ENCODE measurements around the gene NLRC3. TPM values are rescaled to one million over a fixed set of nuclear protein-coding genes. Genes with fewer than 3 reads are reported as not detected.

Gene NLRC3
- total RNA-seq, 1 donor from 2014 or later: not detected

DNA sequence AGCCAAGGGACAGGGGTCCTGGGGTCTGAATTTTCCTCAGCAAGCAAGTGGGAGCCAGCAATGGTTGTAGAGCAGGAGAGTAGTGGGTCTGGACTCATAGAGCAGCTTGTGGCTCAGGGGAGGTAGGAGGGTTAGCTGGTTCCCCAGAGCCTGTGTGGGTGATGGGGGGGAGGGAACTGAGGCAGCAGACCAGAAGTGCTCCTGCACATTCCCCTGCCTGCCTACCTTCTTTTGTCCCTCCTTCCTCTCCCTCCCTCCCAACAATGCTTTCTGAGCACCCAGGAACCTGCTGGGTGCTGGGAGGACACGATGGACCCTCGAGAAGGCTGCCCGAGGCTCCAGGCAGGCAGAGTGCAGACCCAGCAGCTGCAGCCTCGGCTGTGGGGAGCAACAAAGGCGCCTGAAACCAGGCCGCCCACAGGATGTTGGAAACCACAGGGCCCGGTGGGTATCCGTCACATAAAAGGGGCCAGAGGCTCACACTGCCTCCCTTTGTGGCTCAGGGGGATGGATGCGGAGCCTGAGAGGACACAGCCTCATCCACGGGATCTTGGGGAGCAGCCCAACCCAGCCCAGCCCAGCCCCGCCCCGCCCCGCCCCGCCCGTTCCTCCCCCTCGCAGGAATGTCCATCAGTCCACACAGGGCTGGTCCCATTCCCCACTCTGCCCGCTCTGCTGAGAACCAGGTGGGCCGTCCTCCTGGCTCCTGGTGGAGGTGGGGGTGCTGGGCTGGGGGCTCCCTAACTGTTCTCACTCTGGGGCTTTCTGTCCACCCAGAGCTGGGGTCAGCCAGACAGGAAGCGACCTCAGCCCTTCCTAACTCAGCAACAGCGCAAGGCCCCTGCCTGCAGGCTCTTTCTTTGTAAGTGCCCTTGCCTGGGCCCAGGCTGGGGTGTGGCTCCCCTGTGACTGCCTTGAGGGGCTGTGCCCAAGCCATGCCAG, 1.7 kb upstream of the NLRC3 start:
- Mint-ChIP-seq H3K27ac (ENCODE audit: unreplicated experiment) (no peak overlapping the region), H3K9me3 (ENCODE audit: unreplicated experiment) (no peaks in the 10 kb centered on the region), H3K4me3 (ENCODE audit: unreplicated experiment) (no peak overlapping the region), H3K36me3 (ENCODE audit: unreplicated experiment) (peaks cover 2% of the 10 kb centered on the region), H3K4me1 (ENCODE audit: unreplicated experiment) (peaks cover 6% of the 10 kb centered on the region), H3K27me3 (ENCODE audit: unreplicated experiment) (no peaks in the 10 kb centered on the region)
- TF ChIP-seq, protein P1, sequence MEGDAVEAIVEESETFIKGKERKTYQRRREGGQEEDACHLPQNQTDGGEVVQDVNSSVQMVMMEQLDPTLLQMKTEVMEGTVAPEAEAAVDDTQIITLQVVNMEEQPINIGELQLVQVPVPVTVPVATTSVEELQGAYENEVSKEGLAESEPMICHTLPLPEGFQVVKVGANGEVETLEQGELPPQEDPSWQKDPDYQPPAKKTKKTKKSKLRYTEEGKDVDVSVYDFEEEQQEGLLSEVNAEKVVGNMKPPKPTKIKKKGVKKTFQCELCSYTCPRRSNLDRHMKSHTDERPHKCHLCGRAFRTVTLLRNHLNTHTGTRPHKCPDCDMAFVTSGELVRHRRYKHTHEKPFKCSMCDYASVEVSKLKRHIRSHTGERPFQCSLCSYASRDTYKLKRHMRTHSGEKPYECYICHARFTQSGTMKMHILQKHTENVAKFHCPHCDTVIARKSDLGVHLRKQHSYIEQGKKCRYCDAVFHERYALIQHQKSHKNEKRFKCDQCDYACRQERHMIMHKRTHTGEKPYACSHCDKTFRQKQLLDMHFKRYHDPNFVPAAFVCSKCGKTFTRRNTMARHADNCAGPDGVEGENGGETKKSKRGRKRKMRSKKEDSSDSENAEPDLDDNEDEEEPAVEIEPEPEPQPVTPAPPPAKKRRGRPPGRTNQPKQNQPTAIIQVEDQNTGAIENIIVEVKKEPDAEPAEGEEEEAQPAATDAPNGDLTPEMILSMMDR (IDR thresholded peaks at IDR 0.05): no peak
- no peak for DNase-seq (ENCODE audit: extremely low spot score, unreplicated experiment)

DNA sequence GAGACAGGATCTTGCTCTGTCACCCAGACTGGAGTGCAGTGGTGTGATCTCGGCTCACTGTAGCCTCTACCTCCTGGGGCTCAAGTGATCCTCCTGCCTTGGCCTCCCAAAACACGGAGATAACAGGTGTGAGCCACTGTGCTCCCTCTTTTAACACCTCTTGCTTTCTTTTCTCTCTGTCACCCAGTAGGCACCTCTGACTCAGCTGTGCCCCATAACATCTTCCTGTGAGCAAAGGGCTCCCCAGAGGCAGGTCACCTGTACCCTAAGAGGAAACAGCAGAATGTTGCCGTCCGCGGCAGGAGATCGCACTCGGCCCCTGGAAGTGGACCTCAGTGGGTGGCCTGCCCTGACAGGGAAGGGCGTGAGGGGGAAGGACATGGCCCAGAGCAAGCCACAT, 918 bp upstream of the NLRC3 start:
- Mint-ChIP-seq H3K9me3 (ENCODE audit: unreplicated experiment) (no peaks in the 10 kb centered on the region), H3K36me3 (ENCODE audit: unreplicated experiment) (no peaks in the 10 kb centered on the region), H3K27ac (ENCODE audit: unreplicated experiment) (no peak overlapping the region), H3K27me3 (ENCODE audit: unreplicated experiment) (no peaks in the 10 kb centered on the region), H3K4me1 (ENCODE audit: unreplicated experiment) (peaks cover 6% of the 10 kb centered on the region), H3K4me3 (ENCODE audit: unreplicated experiment) (no peak overlapping the region)
- TF ChIP-seq, protein P1 (IDR thresholded peaks at IDR 0.05): no peak
- no peak for DNase-seq (ENCODE audit: extremely low spot score, unreplicated experiment)

DNA sequence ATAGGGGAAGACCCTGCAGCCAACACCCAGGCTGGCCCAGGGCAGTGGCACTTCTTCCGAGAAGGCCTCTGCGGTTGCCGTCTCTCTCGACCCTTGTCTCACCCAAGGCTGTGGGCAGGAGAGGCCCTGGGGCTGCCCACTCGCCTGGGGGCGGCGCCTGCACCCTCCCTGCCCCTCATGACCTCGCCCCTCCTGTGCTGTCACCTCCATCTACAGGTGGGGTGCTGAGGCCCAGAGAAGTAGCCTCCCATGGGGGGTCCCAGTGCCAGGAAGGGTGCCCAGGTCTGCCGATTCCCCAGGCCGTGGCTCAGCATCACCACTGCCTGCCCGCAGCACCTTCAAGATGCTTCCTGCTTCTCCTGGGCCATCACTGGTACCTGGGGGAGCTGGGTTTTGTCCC, 992 bp downstream of the NLRC3 start:
- TF ChIP-seq, protein P1 (IDR thresholded peaks at IDR 0.05): no peak
- H3K27me3 Mint-ChIP-seq (ENCODE audit: unreplicated experiment): no peaks in the 10 kb centered on the region
- H3K4me1 Mint-ChIP-seq (ENCODE audit: unreplicated experiment): peaks cover 6% of the 10 kb centered on the region
- no peak overlapping the region for H3K27ac Mint-ChIP-seq (ENCODE audit: unreplicated experiment)
- H3K4me3 Mint-ChIP-seq (ENCODE audit: unreplicated experiment): no peak overlapping the region
- DNase-seq (ENCODE audit: extremely low spot score, unreplicated experiment): no peak
- no peaks in the 10 kb centered on the region for H3K36me3 Mint-ChIP-seq (ENCODE audit: unreplicated experiment)
- no peaks in the 10 kb centered on the region for H3K9me3 Mint-ChIP-seq (ENCODE audit: unreplicated experiment)

DNA sequence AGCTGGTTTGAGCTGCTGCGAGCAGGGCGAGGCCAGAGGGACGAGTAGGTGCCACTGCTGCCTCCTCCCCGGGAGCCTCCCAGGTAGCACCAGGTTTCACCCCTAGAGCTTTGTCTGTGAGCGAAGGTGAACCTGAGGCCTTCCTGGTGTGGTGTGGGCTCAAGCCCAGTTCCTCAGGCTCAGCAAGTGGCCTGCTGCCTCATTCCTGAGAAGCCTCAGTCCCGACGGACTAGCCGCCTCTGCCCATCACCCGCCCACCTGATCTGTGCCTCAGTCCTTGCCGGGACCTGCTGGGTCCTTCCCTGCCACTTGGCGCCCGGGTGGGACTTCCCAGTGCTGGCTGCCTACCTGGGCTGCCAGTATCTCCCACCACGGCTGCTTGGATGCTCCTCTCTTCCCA, 1.7 kb downstream of the NLRC3 start:
- Mint-ChIP-seq H3K9me3 (ENCODE audit: unreplicated experiment) (peaks cover 5% of the 10 kb centered on the region), H3K27me3 (ENCODE audit: unreplicated experiment) (no peaks in the 10 kb centered on the region), H3K36me3 (ENCODE audit: unreplicated experiment) (no peaks in the 10 kb centered on the region), H3K27ac (ENCODE audit: unreplicated experiment) (no peak overlapping the region), H3K4me3 (ENCODE audit: unreplicated experiment) (no peak overlapping the region), H3K4me1 (ENCODE audit: unreplicated experiment) (peaks cover 6% of the 10 kb centered on the region)
- TF ChIP-seq, protein P1 (IDR thresholded peaks at IDR 0.05): no peak
- DNase-seq (ENCODE audit: extremely low spot score, unreplicated experiment): no peak

DNA sequence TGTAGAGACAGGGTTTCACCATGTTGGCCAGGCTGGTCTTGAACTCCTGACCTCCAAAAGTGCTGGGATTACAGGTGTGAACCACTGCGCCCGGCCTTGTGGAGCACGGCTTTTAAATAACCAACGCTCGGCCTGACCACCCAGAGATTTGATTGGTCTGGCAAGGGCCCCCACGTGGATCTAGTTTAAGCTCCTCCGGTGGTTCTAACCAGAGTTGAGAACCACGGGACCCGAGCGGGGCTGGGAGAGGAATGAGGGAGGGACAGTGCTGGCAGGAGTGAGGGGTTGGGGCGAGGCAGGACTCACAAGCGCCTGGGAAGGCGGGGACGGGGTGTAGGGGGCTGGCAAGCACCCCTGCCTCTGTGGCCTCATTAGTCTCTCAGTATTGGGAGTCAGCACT, 3.0 kb downstream of the NLRC3 start:
- H3K27ac Mint-ChIP-seq (ENCODE audit: unreplicated experiment): no peak overlapping the region
- no peaks in the 10 kb centered on the region for H3K27me3 Mint-ChIP-seq (ENCODE audit: unreplicated experiment)
- TF ChIP-seq, protein P1 (IDR thresholded peaks at IDR 0.05): no peak

More for the DNA sequence above, 3.0 kb downstream of the NLRC3 start:
- H3K4me3 Mint-ChIP-seq (ENCODE audit: unreplicated experiment): no peak overlapping the region
- no peaks in the 10 kb centered on the region for H3K36me3 Mint-ChIP-seq (ENCODE audit: unreplicated experiment)
- DNase-seq (ENCODE audit: extremely low spot score, unreplicated experiment): no peak
- H3K4me1 Mint-ChIP-seq (ENCODE audit: unreplicated experiment): peaks cover 1% of the 10 kb centered on the region
- peaks cover 9% of the 10 kb centered on the region for H3K9me3 Mint-ChIP-seq (ENCODE audit: unreplicated experiment)
